ENCODE measurements around the gene DTWD1.
"Not testable (repeated sequence)": the region's sequence is repeated elsewhere in the genome, so short reads cannot be mapped to it uniquely, and the experiment has no call there.

DTWD1 gene

GRCh38 chr15:49646891-49647290 is 26.0 kb downstream of the DTWD1 start:
- no peak for DNase-seq

- DNase-seq: no peak
Measured at GRCh38 chr15:49649987-49650386, 29.1 kb downstream of the DTWD1 start.

GRCh38 chr15:49650676-49651075 is 29.8 kb downstream of the DTWD1 start:
- no peak for DNase-seq

GRCh38 chr15:49652922-49653321 is 32.1 kb downstream of the DTWD1 start:
- DNase-seq: no peak

GRCh38 chr15:49656734-49657133 is 35.9 kb downstream of the DTWD1 start:
- no peak for DNase-seq

- DNase-seq: no peak
Measured at GRCh38 chr15:49664716-49665115, 43.9 kb downstream of the DTWD1 start.

- DNase-seq: not testable (repeated sequence)
Measured at GRCh38 chr15:49666486-49666885, 45.6 kb downstream of the DTWD1 start.

- peak; percentile 28 for DNase-seq
Measured at GRCh38 chr15:49669288-49669687, 48.4 kb downstream of the DTWD1 start.

GRCh38 chr15:49673861-49674260 is 53.0 kb downstream of the DTWD1 start:
- no peak for DNase-seq

- DNase-seq: no peak
Measured at GRCh38 chr15:49674370-49674769, 53.5 kb downstream of the DTWD1 start.

GRCh38 chr15:49675041-49675440 is 54.2 kb downstream of the DTWD1 start:
- DNase-seq: peak; percentile 65

- no peak for DNase-seq
Measured at GRCh38 chr15:49678655-49679054, 57.8 kb downstream of the DTWD1 start.

- DNase-seq: no peak
Measured at GRCh38 chr15:49686599-49686998, 65.8 kb downstream of the DTWD1 start.

GRCh38 chr15:49688135-49688790 is 67.4 kb downstream of the DTWD1 start:
- DNase-seq: no peak

- no peak for DNase-seq
Measured at GRCh38 chr15:49692514-49693090, 71.8 kb downstream of the DTWD1 start.

GRCh38 chr15:49693498-49693897 is 72.7 kb downstream of the DTWD1 start:
- DNase-seq: no peak

GRCh38 chr15:49696433-49696832 is 75.6 kb downstream of the DTWD1 start:
- DNase-seq: no peak

GRCh38 chr15:49697121-49697520 is 76.3 kb downstream of the DTWD1 start:
- no peak for DNase-seq

GRCh38 chr15:49702982-49703381 is 82.1 kb downstream of the DTWD1 start:
- not testable (repeated sequence) for DNase-seq

Measured in COR-L47 (cell line).